Fibroblast of lung (primary cell): ENCODE measurements around the gene ERI2. TPM values are rescaled to one million over a fixed set of nuclear protein-coding genes. Genes with fewer than 3 reads are reported as not detected.

ENCODE experiments used
- DNase-seq, 2 donors: peaks; one replicate each; pipeline versions ENCODE4 v3.0.0 to v3.0.0-alpha.2; 2010; ENCODE audit warnings: low read depth in 2 of 2
- H2AFZ ChIP-seq: 2 replicates; pipeline ENCODE4 v1.5.1; 2012; ENCODE audit warnings: low read length, control low read depth, inconsistent platforms
- H3K27ac ChIP-seq: 2 replicates; pipeline ENCODE4 v1.5.1; 2011; ENCODE audit warnings: low read length, control low read depth; ENCODE audit not compliant: insufficient read depth
- H3K27me3 ChIP-seq: 2 replicates; pipeline ENCODE4 v1.5.1; 2011; ENCODE audit warnings: mild to moderate bottlenecking, low read length; ENCODE audit not compliant: control insufficient read depth, insufficient read depth
- H3K36me3 ChIP-seq: 2 replicates; pipeline ENCODE4 v1.5.1; 2011; ENCODE audit warnings: low read length; ENCODE audit not compliant: control insufficient read depth, insufficient read depth
- H3K4me1 ChIP-seq: 2 replicates; pipeline ENCODE4 v1.5.1; 2011; ENCODE audit warnings: low read length; ENCODE audit not compliant: control insufficient read depth, insufficient read depth; ENCODE audit errors: extremely low read depth
- H3K4me2 ChIP-seq: 2 replicates; pipeline ENCODE4 v1.5.1; 2011; ENCODE audit warnings: low read length, control low read depth; ENCODE audit not compliant: insufficient read depth; ENCODE audit errors: extremely low read depth
- H3K4me3 ChIP-seq, 4 experiments: fragments of 200-600 bp in 1 of 4; sonication (generic) in 1 of 4; replicated peaks in 1 of 4; 2 replicates each; pipeline ENCODE4 v1.5.1; 2011 to 2016; ENCODE audit warnings: low read length in 4 of 4, low read depth in 3 of 4, mild to moderate bottlenecking in 3 of 4, control low read depth in 2 of 4, inconsistent platforms in 1 of 4, mixed read lengths in 1 of 4; ENCODE audit not compliant: insufficient read depth in 1 of 4; ENCODE audit errors: control extremely low read depth in 1 of 4
- H3K79me2 ChIP-seq: 2 replicates; pipeline ENCODE4 v1.5.1; 2012; ENCODE audit warnings: mild to moderate bottlenecking, low read length, inconsistent platforms; ENCODE audit not compliant: control insufficient read depth, insufficient read depth
- H3K9ac ChIP-seq: 2 replicates; pipeline ENCODE4 v1.5.1; 2011; ENCODE audit warnings: mild to moderate bottlenecking, low read length, control low read depth; ENCODE audit not compliant: insufficient read depth
- H3K9me3 ChIP-seq: 2 replicates; pipeline ENCODE4 v1.5.1; 2012; ENCODE audit warnings: low read depth, low read length; ENCODE audit not compliant: control insufficient read depth, insufficient read depth
- H4K20me1 ChIP-seq: 2 replicates; pipeline ENCODE4 v1.5.1; 2011; ENCODE audit warnings: low read length; ENCODE audit not compliant: control insufficient read depth, insufficient read depth; ENCODE audit errors: extremely low read depth
- CTCF ChIP-seq, 2 donors: IDR thresholded peaks in 1 of 2; conservative IDR thresholded peaks in 1 of 2; 1 replicate in 1 of 2; 2 replicates in 1 of 2; pipeline ENCODE4 v1.5.1; 2011 to 2012; ENCODE audit warnings: low read length in 2 of 2, control low read depth in 1 of 2, inconsistent platforms in 1 of 2, low read depth in 1 of 2, mild to moderate bottlenecking in 1 of 2
- EZH2 ChIP-seq: IDR thresholded peaks from 2 replicates; pipeline ENCODE4 v1.5.1; 2012; ENCODE audit warnings: low read length, control low read depth, mild to moderate bottlenecking; ENCODE audit errors: missing control alignments
- polyA plus RNA-seq, 2 donors: library from polyadenylated mRNA; depleted of rRNA in 1 of 2; stranded (reverse) in 1 of 2; unstranded in 1 of 2; fragments of >200 nt; gene quantifications; 2 replicates each; pipeline ENCODE4 v1.2.1, GENCODE V29; 2011 to 2012; ENCODE audit warnings: missing spikeins in 1 of 2
- total RNA-seq: library from RNA; depleted of rRNA; stranded (reverse); fragments of >200 nt; gene quantifications from 2 replicates; pipeline ENCODE4 v1.2.1, GENCODE V29; 2014

Gene ERI2
- total and polyA plus RNA-seq, 2 donors (not counting 1 experiment from before 2014, with no cell fraction given): 10.5 to 30.1 TPM

- TF ChIP-seq EZH2: no peak
- TF ChIP-seq CTCF (conservative IDR thresholded peaks at IDR 0.05 in 1 of 2, IDR thresholded peaks at IDR 0.05 in 1 of 2; ENCODE audit: low read depth in 1 of 2, low read length in 2 of 2): no peak
- no peak overlapping the region for H3K4me3 ChIP-seq
- H3K4me2 ChIP-seq: no peak overlapping the region
- no peak overlapping the region for H3K27ac ChIP-seq
- no peak overlapping the region for H2AFZ ChIP-seq
- no peak for DNase-seq
- H3K27me3 ChIP-seq: no peaks in the 10 kb centered on the region
- peaks cover 2% of the 10 kb centered on the region for H3K36me3 ChIP-seq
- no peaks in the 10 kb centered on the region for H3K79me2 ChIP-seq
- no peaks in the 10 kb centered on the region for H4K20me1 ChIP-seq
- peaks cover 6% of the 10 kb centered on the region for H3K4me1 ChIP-seq
- no peaks in the 10 kb centered on the region for H3K9me3 ChIP-seq
- H3K9ac ChIP-seq: no peak overlapping the region
These were observed 39.8 kb upstream of the ERI2 start for GRCh38 chr16:20846030-20846429.

DNA sequence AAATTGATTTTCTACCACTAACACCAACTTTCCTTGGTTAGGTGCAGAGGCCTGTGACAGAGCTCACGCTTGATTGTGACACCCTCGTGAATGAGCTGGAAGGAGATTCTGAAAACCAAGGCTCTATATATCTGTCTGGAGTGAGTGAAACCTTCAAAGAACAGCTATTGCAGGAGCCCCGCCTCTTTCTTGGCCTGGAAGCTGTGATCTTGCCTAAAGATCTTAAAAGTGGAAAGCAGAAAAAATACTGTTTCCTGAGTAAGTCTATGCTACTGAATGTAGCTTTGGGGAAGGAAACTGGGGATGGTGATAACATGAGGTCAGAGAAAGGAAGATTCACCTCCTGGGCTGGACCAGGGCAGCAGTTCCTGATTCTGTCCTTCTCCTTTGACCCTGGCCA, 38.3 kb upstream of the ERI2 start:
- peaks cover 2% of the 10 kb centered on the region for H3K36me3 ChIP-seq

GRCh38 chr16:20844054-20844453, 37.8 kb upstream of the ERI2 start:
- H4K20me1 ChIP-seq: no peaks in the 10 kb centered on the region
- peaks cover 2% of the 10 kb centered on the region for H3K36me3 ChIP-seq
- H3K4me2 ChIP-seq: no peak overlapping the region
- H3K4me1 ChIP-seq: no peaks in the 10 kb centered on the region
- peak in 1 of 2 donors; percentile 38 for DNase-seq
- H3K4me3 ChIP-seq: no peak overlapping the region
- TF ChIP-seq EZH2 (no peak), CTCF (conservative IDR thresholded peaks at IDR 0.05 in 1 of 2, IDR thresholded peaks at IDR 0.05 in 1 of 2; ENCODE audit: low read depth in 1 of 2, low read length in 2 of 2) (no peak)
- no peaks in the 10 kb centered on the region for H3K79me2 ChIP-seq
- no peaks in the 10 kb centered on the region for H3K9me3 ChIP-seq
- H2AFZ ChIP-seq: no peak overlapping the region
- H3K27ac ChIP-seq: no peak overlapping the region
- H3K9ac ChIP-seq: no peak overlapping the region
- no peaks in the 10 kb centered on the region for H3K27me3 ChIP-seq

More for the DNA sequence above, 38.3 kb upstream of the ERI2 start:
- Histone ChIP-seq H3K9ac (no peak overlapping the region), H3K79me2 (no peaks in the 10 kb centered on the region), H3K4me2 (no peak overlapping the region), H3K4me3 (no peak overlapping the region), H3K27me3 (no peaks in the 10 kb centered on the region), H2AFZ (no peak overlapping the region), H3K27ac (no peak overlapping the region), H4K20me1 (no peaks in the 10 kb centered on the region), H3K9me3 (no peaks in the 10 kb centered on the region), H3K4me1 (no peaks in the 10 kb centered on the region)
- no peak for DNase-seq
- no peak for TF ChIP-seq EZH2
- TF ChIP-seq CTCF (conservative IDR thresholded peaks at IDR 0.05 in 1 of 2, IDR thresholded peaks at IDR 0.05 in 1 of 2; ENCODE audit: low read depth in 1 of 2, low read length in 2 of 2): no peak
